ENCODE data around the gene FCHSD2.

GRCh38 chr11:73170140-73170539 is 28.0 kb upstream of the FCHSD2 start:
- no peak for TF ChIP-seq POLR2A (IDR thresholded peaks at IDR 0.05)
- TF ChIP-seq, protein P1, sequence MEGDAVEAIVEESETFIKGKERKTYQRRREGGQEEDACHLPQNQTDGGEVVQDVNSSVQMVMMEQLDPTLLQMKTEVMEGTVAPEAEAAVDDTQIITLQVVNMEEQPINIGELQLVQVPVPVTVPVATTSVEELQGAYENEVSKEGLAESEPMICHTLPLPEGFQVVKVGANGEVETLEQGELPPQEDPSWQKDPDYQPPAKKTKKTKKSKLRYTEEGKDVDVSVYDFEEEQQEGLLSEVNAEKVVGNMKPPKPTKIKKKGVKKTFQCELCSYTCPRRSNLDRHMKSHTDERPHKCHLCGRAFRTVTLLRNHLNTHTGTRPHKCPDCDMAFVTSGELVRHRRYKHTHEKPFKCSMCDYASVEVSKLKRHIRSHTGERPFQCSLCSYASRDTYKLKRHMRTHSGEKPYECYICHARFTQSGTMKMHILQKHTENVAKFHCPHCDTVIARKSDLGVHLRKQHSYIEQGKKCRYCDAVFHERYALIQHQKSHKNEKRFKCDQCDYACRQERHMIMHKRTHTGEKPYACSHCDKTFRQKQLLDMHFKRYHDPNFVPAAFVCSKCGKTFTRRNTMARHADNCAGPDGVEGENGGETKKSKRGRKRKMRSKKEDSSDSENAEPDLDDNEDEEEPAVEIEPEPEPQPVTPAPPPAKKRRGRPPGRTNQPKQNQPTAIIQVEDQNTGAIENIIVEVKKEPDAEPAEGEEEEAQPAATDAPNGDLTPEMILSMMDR (IDR thresholded peaks at IDR 0.05), result no peak
